HG03039 (cell line): ENCODE measurements around the gene ARHGEF17.

Experiments used
- ATAC-seq: cut with Tn5 transposase; IDR thresholded peaks from one replicate; pipeline ENCODE4 v1.9.1; 2021; ENCODE audit warnings: mild to moderate bottlenecking, moderate library complexity; ENCODE audit not compliant: unreplicated experiment

The ARHGEF17 gene

DNA sequence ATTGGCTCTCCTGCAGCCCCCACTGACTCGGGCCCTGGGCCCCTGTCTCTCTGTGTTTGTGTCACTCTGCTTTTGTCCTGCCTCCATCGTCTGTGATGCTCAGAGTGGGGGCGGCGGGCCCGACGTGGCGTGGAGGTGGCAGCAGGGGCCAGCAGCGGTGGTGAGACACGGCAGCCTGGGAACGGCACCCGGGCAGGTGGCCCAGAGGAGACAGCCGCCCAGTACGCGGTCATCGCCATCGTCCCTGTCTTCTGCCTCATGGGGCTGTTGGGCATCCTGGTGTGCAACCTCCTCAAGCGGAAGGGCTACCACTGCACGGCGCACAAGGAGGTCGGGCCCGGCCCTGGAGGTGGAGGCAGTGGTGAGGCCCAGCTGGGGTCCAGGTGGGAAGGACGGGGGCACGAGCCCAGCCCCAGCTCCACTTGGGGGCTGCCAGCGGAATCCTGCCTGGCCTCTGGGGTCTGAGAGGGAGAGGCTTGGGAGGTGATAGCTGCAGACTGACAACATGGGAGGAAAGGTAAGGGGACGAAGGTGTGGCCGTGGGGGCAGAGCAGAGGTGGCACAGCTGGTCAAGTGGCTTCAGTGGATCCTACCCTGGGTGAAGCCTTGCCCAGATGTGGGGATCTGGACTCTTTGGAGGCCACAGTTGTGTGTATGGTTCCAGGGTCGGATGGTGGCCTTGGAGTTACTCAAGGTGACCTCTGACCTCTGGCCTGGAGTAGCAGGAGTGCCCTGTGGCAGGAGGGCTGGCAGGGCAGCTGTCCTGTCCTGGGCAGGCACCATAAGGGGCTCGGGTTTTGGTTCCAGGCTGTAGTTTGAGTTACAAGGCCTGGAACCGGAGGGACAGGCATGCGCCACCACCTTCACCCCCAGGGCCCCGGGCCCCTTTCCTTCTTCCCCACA, 84.3 kb downstream of the ARHGEF17 start:
- ATAC-seq: no peak

DNA sequence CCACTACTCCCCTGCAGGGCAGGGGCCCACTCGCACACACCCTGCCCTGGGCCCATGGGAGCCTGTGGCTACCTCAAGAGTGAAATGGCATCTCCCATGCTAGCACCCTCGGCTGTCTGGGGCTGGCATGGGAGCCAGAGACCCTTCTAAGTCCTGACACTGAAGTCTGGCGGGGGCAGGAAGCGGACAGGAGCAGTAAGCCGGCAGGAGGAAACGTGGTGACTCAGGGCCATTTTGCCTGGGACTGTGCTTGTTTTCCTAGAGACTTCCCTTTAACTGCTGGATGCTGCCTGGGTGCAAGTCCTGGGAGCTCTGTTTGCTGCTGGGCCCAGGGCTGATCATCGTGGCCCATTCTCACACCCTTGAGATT, 84.9 kb downstream of the ARHGEF17 start:
- ATAC-seq: no peak

DNA sequence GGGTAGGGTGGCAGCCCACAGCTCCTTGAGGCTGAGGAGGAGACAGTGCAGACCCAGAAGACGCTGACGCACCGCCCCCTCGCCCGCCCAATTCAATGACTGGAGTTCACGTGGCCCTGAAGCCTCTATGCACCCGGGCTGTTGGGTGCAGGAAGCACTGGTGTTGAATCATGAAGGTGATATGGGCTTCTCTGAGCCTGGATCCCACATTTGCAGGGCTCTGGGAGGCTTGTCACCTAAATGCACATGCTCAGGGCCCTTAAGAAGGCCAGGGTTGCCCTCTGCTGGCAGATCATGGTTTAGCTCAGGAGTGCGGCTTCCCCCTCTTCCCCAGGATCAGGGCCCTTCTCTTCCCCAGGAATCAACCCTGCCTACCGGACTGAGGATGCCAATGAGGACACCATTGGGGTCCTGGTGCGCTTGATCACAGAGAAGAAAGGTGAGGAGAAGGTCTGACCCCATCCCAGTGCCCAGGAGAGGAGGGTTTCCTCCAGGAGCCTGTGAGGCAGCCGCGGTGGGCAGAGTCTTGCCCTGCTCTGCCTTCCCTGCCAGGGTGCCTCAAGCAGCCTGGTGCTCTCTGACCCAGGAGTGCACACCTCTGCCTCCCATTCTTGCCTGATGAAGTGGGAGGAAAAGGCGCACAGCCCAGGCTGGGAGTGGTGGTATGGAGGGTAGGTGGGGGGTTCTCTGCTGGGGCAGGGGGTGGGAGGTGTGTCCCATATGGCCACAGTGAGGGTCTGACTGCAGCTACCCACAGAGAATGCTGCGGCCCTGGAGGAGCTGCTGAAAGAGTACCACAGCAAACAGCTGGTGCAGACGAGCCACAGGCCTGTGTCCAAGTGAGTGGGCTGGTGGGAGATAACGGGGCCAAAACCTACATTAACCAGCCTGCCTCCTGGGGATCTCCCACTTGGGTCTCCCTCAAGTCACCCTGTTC, 85.7 kb downstream of the ARHGEF17 start:
- no peak for ATAC-seq

DNA sequence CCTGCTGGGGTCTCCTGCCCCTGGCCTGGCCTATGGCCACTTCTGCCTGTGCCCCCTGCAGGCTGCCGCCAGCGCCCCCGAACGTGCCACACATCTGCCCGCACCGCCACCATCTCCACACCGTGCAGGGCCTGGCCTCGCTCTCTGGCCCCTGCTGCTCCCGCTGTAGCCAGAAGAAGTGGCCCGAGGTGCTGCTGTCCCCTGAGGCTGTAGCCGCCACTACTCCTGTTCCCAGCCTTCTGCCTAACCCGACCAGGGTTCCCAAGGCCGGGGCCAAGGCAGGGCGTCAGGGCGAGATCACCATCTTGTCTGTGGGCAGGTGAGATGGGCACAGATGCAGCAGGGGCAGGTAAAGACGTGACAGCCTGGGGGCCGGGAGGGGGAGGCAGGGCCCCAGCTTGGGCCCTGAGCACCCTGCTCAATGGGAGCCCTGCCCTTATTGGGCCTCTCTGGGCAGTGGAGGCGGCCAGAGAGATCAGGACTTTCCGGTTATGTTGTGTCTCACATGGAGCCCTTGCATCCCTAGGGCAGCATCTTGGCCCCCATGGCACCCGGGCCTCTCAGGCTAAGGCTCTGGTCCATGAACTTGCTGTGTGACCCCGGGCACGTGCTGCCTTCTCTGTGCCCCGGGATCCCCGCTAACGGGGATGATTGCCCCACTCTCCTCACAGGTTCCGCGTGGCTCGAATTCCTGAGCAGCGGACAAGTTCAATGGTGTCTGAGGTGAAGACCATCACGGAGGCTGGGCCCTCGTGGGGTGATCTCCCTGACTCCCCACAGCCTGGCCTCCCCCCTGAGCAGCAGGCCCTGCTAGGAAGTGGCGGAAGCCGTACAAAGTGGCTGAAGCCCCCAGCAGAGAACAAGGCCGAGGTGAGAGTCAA, 86.6 kb downstream of the ARHGEF17 start:
- no peak for ATAC-seq

DNA sequence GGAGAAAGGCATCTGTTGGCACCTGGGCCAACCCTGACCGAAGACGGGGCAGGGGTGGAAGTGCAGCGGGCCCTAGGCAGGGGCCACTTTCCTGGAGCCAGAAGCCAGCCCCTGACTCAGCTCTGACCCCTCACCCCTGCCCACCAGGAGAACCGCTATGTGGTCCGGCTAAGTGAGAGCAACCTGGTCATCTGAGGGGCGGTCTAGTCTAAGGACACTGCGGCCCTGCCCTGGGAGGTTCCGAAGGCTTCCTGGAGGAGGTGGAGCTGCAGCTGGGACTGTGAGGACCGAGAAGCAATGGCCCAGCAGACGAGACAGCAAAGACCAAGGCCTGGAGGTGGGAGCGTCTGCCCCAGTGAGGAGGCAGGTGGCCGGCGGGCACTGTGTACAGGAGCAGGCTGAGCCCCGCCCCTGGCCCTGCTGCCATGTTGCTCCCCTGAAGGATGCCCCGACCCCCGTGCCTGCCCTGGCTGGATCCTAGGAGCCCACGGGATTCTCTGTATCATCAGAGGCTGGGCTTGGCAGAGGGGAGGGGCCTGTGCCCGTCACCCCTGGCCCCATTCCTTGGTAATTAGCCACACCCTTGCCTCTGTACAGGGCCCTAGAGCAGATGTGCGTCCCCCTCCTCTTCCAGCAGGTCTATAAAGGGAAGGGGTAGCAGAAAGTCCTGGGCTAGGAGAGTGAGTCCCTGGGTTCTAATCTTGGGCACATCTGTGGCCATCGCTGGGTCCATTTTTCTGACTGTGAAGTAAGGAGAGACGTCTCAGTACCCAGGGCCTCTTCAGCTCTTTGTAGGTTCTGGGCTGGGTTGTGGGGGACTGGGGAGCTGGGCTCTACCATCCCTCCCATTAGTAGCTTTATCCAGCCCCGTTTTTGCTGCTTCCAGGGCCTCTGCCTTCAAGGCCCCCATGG, 87.5 kb downstream of the ARHGEF17 start:
- ATAC-seq: no peak

DNA sequence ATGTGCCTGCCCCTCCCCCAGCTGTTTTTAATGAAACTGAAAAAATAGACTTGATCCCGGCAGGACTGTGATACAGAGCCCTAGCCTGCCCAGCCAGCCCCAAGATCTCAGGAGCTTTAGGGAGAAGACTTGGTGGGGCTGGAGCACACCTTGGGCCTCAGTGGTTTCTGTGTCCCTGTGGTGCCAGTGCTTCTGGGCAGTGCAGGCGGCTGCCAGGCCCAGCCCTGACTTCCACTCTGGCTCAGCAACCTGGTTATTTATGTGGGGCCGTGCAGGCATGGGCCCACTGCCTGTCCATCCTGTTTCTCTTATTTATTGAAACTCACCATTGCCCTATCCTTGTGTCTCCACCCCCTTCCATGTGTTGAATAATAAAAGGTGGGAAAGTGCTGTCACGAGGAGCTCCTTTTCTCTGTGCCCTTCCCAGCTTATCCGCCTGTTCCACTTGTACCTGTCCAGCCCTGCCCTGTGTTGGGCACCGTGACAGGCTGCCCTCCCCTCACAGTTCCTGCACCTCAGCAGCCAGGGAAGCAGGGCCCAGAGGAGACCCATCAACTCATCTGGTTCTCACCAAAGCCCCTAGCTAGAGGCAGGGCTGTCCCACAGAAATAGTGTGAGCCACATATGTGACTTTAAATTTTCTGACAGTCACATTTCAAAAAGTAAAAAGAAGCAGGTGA, 88.3 kb downstream of the ARHGEF17 start:
- ATAC-seq: no peak

DNA sequence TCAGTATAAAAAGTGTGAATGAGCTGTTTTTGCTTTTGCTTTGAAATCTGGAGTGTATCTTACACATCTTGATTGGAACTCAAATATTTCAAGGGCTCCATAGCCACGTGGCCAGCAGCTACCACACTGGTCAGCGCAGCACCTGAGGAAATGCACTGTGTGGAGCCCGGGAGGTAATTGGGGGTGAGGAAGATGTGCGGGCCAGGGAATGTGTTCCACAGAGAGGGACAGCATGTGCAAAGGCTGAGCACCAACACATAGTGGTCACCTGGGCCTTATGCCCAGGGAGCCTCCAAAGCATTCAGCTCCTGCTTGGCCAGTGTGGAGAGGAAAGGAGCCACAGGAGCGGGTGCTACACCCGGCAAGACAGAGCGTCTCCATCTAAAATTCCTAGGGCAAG, 88.9 kb downstream of the ARHGEF17 start:
- ATAC-seq: no peak

DNA sequence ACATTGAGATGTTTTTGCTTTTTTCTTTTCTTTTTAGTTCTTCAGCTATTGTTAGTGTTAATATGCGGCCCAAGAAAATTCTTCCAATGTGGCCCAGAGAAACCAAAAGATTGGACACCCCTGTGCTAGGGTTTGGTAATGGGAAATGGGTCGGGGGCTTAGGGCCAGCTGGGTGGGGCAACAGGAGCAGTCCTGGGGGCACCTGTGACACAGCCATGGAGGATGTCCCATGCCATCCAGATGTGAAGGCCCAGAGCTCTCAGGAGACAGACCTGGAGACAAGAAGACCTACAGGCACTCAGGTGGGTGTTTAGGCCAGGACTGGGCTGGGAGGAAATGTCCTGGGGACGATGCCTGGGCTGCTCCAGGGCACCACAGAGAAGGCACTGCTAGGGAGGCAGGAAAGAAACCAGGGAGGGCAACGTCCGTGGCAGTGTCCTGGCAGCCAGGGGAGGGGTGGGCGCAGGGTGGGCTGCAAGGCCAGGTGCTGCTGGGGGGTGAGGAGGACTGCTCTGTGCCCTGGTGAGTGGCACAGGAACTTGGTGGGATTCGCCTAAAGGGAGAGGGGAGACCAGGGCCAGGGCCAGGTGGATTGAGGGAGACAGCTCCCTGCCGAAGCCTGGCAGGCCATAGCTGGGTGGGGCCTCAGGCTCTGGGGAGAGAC, 89.5 kb downstream of the ARHGEF17 start:
- no peak for ATAC-seq

DNA sequence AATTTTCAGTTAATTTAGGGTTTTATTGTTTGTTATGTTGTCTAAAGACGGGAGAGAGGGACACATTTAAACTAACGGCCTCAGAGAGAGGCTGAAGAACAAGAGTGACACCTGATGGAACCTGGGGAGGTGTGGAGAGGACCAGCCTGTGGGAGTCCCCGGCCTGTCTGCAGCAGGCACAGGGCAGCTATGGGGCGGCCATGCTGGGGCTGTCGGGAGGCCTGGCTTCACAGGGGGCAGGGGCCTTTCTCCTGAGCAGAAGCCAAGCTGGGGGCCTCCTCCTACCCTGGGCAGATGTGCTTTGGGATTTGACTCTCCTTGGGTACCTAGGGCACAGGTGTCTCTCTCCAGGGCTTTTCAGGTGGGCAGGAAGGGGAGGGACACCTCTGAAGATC, 90.1 kb downstream of the ARHGEF17 start:
- no peak for ATAC-seq

DNA sequence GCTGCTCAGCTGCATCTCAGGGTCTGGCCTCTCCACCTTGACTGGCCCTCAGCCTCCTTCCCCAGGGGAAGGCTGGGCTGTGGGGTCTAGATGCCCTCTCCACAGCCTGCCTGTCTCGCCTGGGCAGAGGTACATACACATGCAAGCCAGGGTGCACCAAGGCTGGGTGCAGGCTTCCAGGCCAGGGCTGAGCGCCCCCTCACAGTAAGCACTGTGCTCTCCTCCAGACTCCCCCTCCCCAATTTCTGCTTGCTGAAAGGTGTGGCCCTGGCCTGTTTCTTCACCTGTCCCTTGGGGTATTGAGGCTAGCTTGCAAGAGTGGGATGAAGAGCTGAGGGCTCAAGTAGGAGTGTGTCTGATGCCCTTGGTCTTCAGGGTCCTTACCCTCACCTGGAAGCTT, 90.6 kb downstream of the ARHGEF17 start:
- ATAC-seq: no peak

DNA sequence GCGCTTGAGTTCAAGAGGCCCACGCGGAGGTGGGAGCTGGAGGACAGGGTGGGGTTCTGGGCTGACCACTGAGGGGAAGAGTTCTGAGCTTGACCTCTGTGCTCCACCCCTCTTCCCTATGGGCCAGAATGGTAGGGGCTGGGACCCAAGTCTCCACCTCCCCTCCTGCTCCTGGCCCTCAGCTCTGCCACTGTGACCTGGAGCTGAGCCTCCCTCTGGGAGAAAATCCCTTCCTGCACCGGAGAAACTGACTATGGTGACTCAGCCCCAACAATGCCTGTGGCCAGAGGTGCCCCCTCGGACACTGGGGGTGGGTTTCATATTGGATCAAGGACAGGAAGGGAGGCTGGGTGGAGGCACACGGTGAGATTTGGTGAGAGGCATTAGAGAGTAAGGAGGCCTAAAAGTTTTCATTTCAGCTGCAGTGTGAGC, 91.1 kb downstream of the ARHGEF17 start:
- no peak for ATAC-seq

DNA sequence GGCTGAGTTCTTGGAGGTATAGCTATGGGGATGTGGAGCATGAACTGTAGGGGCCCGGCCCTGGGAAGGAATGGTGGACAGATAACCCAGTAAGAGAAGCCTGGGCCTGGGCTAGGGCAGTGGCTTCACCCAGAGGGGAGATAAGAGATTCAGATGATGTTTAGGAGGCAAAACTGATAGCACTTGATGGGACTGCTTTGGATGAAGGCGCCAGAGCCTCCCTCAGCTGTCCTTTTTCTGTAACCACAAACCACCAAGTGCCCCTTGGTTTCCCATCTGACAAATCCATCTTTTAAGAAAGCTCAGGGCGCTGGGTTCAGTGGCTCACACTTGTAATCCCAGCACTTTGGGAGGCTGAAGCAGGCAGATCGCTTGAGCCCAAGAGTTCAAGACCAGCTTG, 91.6 kb downstream of the ARHGEF17 start:
- ATAC-seq: no peak

DNA sequence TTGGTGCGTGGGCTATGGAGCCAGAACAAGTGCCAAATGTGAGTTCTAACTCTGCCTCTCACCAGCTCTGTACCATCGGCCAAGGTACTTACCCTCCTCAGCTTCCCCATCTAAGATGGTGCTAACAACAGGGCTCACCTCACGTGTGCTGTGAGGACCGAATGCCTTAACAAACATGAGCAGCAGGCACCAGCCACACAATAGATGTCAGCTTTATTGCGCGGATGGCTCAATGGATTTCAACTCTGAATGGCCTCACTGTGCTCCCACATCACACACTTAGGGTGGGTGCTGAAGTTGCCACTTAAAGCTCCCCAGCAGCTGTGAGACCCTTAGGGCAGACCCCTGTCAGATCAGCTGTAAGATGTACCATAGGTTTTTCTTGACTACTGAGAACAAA, 92.2 kb downstream of the ARHGEF17 start:
- ATAC-seq: no peak

DNA sequence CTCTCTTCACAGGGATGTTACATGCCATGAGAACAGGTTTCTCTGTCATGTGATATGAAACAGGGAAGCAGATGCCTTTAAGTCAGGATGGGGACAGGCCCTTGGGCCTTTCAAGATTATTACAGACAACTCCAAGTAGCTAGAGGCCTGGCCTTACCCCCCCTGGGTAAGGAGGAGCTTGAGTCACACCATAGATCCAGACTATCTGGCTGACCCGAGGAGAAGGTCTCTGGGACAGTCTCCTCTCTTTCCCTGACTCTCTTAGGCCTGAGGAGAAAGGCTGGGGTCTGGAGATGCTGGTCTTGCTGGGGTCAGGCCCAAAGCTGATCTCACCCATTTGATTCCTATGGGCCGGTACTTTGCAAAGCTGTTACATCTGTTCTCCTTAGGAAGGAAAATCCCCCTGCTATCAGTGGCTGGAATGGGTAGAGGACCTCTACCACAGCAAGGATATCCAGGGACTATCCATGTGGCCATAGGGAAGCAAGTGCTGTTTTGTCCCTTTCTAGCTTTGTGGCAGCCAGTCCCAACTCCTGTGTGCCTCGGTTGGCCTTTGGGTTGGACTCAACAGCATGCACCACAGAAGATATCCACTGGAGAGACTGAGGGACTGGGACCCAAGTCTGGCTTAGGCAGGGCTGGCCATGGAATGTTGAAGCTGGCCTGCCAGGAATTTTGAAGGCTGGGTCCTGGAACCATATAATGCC, 93.3 kb downstream of the ARHGEF17 start:
- no peak for ATAC-seq

DNA sequence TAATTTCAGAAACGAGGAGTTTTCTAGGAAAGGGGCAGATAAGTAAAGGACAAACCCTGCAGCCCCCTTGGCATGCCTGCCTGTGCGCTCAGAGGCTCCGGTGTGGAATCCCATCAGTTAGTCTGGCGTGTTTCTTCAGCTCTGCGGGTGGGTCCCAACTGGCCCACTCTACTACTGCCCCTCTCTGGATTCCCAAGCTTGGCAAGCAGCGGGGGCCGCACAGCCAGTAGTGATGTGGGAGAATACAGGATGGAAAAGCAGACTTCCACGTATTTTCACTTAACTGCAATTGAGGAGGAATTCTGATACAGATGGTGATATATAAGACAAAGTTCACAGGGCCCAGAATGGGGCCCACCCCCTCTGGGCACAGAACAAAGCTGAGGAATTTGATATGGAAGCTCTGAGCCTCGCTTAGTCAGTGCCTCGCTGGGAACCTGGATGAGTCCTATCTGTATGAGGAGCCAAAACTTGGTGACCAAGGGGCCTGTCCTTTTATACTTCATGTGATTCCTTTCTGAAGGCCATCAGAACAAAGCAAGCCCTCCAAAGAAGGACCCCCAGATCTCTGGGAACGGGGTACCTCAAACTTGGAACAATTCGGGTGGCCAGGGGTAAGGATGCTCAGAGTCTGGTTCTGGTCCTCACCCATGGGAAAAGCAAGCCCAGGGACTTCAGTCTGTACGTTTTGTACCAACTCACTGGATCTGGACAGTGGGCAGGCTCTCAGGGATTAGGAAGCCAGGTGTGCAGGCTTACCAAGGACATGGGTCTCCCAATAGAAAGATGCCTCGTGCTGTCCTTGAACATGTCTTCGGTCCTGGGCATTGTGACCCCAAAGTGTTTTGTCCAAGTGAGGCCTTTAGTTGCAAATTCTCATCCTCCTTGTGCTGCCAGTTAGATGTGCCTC, 94.1 kb downstream of the ARHGEF17 start:
- no peak for ATAC-seq

DNA sequence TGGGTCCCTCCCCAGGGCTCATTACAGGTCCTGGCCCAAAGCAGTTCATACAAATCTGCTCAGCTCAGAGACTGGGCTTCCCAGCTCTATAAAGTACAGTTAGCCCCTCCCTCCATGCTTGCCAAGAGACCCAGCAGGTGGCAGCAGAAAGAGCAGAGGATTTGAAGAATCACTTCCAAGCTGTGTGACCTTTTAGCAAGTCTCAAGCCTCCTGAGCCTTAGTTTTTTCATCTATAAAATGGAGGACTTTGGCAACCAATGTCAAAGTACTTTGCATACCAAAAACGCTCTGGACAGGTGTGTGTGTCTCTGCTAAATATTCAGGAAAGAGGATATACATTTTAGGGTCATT, 94.7 kb downstream of the ARHGEF17 start:
- no peak for ATAC-seq

DNA sequence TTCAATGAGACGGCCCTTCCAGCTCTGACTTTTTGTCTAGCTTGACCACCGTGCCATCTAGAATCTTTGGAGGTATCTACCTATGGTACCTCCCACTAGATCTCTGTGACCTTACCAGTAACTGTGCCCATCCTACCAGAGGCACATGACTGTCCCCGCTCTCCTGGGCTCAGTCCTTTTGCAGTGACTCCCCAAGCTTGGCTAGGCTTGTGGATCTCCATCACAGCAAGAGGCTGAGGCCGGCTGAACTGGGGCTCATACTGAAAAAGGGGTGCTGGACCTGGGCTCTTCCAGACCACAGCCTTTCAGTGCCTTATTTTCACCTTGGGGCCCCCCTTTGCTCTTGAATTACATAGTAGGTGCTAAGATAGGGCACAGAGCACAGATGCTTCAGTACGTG, 95.5 kb downstream of the ARHGEF17 start:
- ATAC-seq: no peak
